Measurements from ENCODE around the gene DEXI. TPM values are rescaled to one million over a fixed set of nuclear protein-coding genes. Genes with fewer than 3 reads are reported as not detected.

The DEXI gene
- total RNA-seq, 1 experiment from 2014 or later = 28.3 TPM

- Histone ChIP-seq H2AK5ac (ENCODE audit: insufficient read length, low read length) (no peak overlapping the region), H3K9ac (ENCODE audit: extremely low read depth, insufficient read length, low read length) (no peak overlapping the region), H3K23me2 (ENCODE audit: insufficient read length, low read depth, low read length, poor library complexity, severe bottlenecking) (no peaks in the 10 kb centered on the region), H2BK15ac (ENCODE audit: low read depth, low read length) (no peak overlapping the region), H2BK5ac (ENCODE audit: insufficient read length, low read length) (no peak overlapping the region), H3K9me3 (ENCODE audit: control insufficient read depth, low read depth, low read length) (no peaks in the 10 kb centered on the region), H3K4me1 (ENCODE audit: insufficient read depth, low read length) (no peaks in the 10 kb centered on the region), H4K8ac (replicated peaks; ENCODE audit: insufficient read length, low read depth, low read length) (no peak overlapping the region), H3K27ac (ENCODE audit: insufficient read length, low read depth, low read length) (no peak overlapping the region), H3K79me1 (ENCODE audit: insufficient read depth, low read depth, low read length, poor library complexity, severe bottlenecking) (no peaks in the 10 kb centered on the region), H3K79me2 (ENCODE audit: insufficient read depth, low read length) (no peaks in the 10 kb centered on the region), H3K23ac (ENCODE audit: insufficient read length, low read depth, low read length) (no peak overlapping the region), H4K20me1 (ENCODE audit: control insufficient read depth, insufficient read depth, insufficient read length) (no peaks in the 10 kb centered on the region), H3K56ac (ENCODE audit: insufficient read length, low read depth, low read length) (no peak overlapping the region), H3K27me3 (ENCODE audit: insufficient read depth, low read length) (no peaks in the 10 kb centered on the region), H3K4ac (ENCODE audit: low read depth, low read length) (no peak overlapping the region), H4K5ac (ENCODE audit: insufficient read length, low read depth, low read length) (no peak overlapping the region), H2BK12ac (ENCODE audit: insufficient read length, low read depth, low read length) (no peak overlapping the region), H4K91ac (ENCODE audit: insufficient read length, low read depth, low read length) (no peak overlapping the region), H2BK20ac (ENCODE audit: low read depth, low read length, poor library complexity, severe bottlenecking) (no peak overlapping the region), H3T11ph (ENCODE audit: low read length) (no peak overlapping the region), H2AFZ (ENCODE audit: low read length) (no peak overlapping the region), H3K14ac (ENCODE audit: insufficient read depth, low read length) (no peak overlapping the region), H3K4me2 (ENCODE audit: insufficient read depth, insufficient read length, low read length) (no peak overlapping the region), H2BK120ac (ENCODE audit: low read depth, low read length, poor library complexity, severe bottlenecking) (no peak overlapping the region), H3K18ac (ENCODE audit: insufficient read length, low read depth, low read length) (no peak overlapping the region)
- no peak for DNase-seq
- no CpG with 5 or more reads among the region's 1 CpG for WGBS (ENCODE audit: extremely low coverage, insufficient read length, low lambda C conversion rate)
- no peaks in the 10 kb centered on the region; the same call in 1 of the 2 replicates for H3K27me3 Mint-ChIP-seq (ENCODE audit: low read depth)
- H3K36me3 Mint-ChIP-seq (ENCODE audit: insufficient read depth in 1 of 3, low read depth in 3 of 3) = peaks cover 0 to 13% (median 13%) of the 10 kb centered on the region in 3 experiments; a peak in 4 of 7 replicates
- no peak overlapping the region for H3K27ac Mint-ChIP-seq
- TF ChIP-seq CTCF (conservative IDR thresholded peaks at IDR 0.05) = no peak
- H3K4me1 Mint-ChIP-seq = peaks cover 2 to 5% of the 10 kb centered on the region in 2 experiments; a peak in 3 of 4 replicates
- H3K4me3 Mint-ChIP-seq = no peak overlapping the region
- H3K9me3 Mint-ChIP-seq = no peaks in the 10 kb centered on the region
Measured at GRCh38 chr16:10969615-10970014, 27.3 kb upstream of the DEXI start.

Measured in H9 (cell line).